SK-N-MC (cell line): ENCODE data around the gene SPARCL1.

Experiments
- EZH2 ChIP-seq: fragments of 200-600 bp; sonication (generic); IDR thresholded peaks from one replicate; pipeline ENCODE4 v1.6.1; 2017; ENCODE audit warnings: antibody characterized with exemption
- POLR2AphosphoS5 ChIP-seq: IDR thresholded peaks from 2 replicates; pipeline ENCODE4 v1.6.1; 2012; ENCODE audit warnings: mild to moderate bottlenecking, low read depth, low read length, borderline replicate concordance

DNA sequence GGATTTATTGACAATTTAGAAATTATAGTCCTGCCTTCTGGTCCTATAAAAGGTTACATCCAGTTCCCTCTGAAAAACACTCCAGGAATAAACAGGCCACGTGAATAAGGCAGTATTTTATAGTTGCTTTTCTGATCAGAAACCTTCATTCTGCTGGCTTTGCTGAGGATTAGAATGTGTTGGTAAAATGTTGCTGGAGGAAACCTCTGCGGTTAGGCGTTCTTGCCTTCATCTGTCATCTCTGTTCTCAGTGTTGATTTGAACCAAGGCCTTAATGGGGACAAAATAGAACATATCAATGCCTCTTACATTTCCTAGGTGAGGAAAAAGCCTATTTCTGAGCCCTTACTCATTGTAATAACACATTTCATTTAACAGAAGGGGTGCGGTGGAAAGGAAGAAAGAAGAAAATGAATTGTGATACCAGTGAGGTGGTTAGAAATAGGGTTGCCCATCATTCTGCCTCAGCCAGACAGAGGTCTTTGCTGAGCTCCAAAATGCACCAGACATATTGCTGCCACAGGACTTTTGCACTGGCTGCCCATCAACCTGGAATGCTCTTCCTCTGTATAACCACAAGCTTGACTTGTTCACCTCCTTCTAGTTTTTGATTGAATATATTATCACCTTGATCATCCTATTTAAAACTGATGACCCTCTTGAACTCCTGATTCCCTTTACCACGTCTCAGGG lies 18.0 kb upstream of the SPARCL1 start:
- TF ChIP-seq POLR2AphosphoS5 (no peak), EZH2 (no peak)
